ENCODE measurements around the gene SLC20A1. TPM values are rescaled to one million over a fixed set of nuclear protein-coding genes. Genes with fewer than 3 reads are reported as not detected.

The SLC20A1 gene
- total RNA-seq, 1 experiment from 2014 or later = 123 TPM

- Mint-ChIP-seq H3K4me3 (no peak overlapping the region), H3K27me3 (ENCODE audit: low read depth) (no peaks in the 10 kb centered on the region), H3K4me1 (no peaks in the 10 kb centered on the region), H3K36me3 (ENCODE audit: insufficient read depth in 1 of 3, low read depth in 3 of 3) (peaks cover 44 to 85% (median 68%) of the 10 kb centered on the region in 3 experiments; a peak in 6 of 7 replicates), H3K27ac (no peak overlapping the region; a peak in 1 of 7 replicates), H3K9me3 (no peaks in the 10 kb centered on the region)
- Histone ChIP-seq H3K23me2 (ENCODE audit: insufficient read length, low read depth, low read length, poor library complexity, severe bottlenecking) (no peaks in the 10 kb centered on the region), H3K4me1 (ENCODE audit: insufficient read depth, low read length) (no peaks in the 10 kb centered on the region), H4K91ac (ENCODE audit: insufficient read length, low read depth, low read length) (no peak overlapping the region), H4K20me1 (ENCODE audit: control insufficient read depth, insufficient read depth, insufficient read length) (no peaks in the 10 kb centered on the region), H4K8ac (replicated peaks; ENCODE audit: insufficient read length, low read depth, low read length) (no peak overlapping the region), H3K27ac (ENCODE audit: insufficient read length, low read depth, low read length) (no peak overlapping the region), H3K4me2 (ENCODE audit: insufficient read depth, insufficient read length, low read length) (no peak overlapping the region), H2BK120ac (ENCODE audit: low read depth, low read length, poor library complexity, severe bottlenecking) (no peak overlapping the region), H3K18ac (ENCODE audit: insufficient read length, low read depth, low read length) (no peak overlapping the region), H2AK5ac (ENCODE audit: insufficient read length, low read length) (no peak overlapping the region), H3K79me2 (ENCODE audit: insufficient read depth, low read length) (no peaks in the 10 kb centered on the region), H3K9me3 (ENCODE audit: control insufficient read depth, low read depth, low read length) (no peaks in the 10 kb centered on the region), H3K4ac (ENCODE audit: low read depth, low read length) (no peak overlapping the region), H3K27me3 (ENCODE audit: insufficient read depth, low read length) (no peaks in the 10 kb centered on the region), H2BK15ac (ENCODE audit: low read depth, low read length) (no peak overlapping the region), H2BK5ac (ENCODE audit: insufficient read length, low read length) (no peak overlapping the region), H3K56ac (ENCODE audit: insufficient read length, low read depth, low read length) (no peak overlapping the region), H2BK12ac (ENCODE audit: insufficient read length, low read depth, low read length) (no peak overlapping the region), H3K79me1 (ENCODE audit: insufficient read depth, low read depth, low read length, poor library complexity, severe bottlenecking) (no peaks in the 10 kb centered on the region), H3K23ac (ENCODE audit: insufficient read length, low read depth, low read length) (no peak overlapping the region), H3K9ac (ENCODE audit: extremely low read depth, insufficient read length, low read length) (no peak overlapping the region), H2BK20ac (ENCODE audit: low read depth, low read length, poor library complexity, severe bottlenecking) (no peak overlapping the region), H3K14ac (ENCODE audit: insufficient read depth, low read length) (no peak overlapping the region), H2AFZ (ENCODE audit: low read length) (no peak overlapping the region), H4K5ac (ENCODE audit: insufficient read length, low read depth, low read length) (no peak overlapping the region), H3T11ph (ENCODE audit: low read length) (no peak overlapping the region)
- no peak for DNase-seq
- no peak for TF ChIP-seq CTCF (conservative IDR thresholded peaks at IDR 0.05)
- WGBS (ENCODE audit: extremely low coverage, insufficient read length, low lambda C conversion rate) = no CpG with 5 or more reads among the region's 8 CpGs
These were observed 16.0 kb downstream of the SLC20A1 start for GRCh38 chr2:112661656-112662305.

Measured in H9 (cell line).